HEK293T (cell line): ENCODE measurements around the gene FBXL7.

Experiments
- CTCF ChIA-PET: fragments of 350-600 bp; formaldehyde crosslinking; extraction: SDS; loops from one replicate; lab custom pipeline; 2021; ENCODE audit warnings: antibody characterized with exemption, inconsistent platforms; lab: Yijun Ruan, JAX
- POLR2A ChIA-PET: fragments of 350-600 bp; formaldehyde crosslinking; extraction: SDS; loops from one replicate; lab custom pipeline; 2020; ENCODE audit warnings: antibody characterized with exemption, inconsistent platforms; lab: Yijun Ruan, JAX
- DNase-seq: peaks from one replicate; pipeline ENCODE4 v3.0.0; 2012; ENCODE audit warnings: mixed read lengths; ENCODE audit errors: extremely low spot score
- ARNT ChIP-seq: fragments of 450-650 bp; IDR thresholded peaks from 2 replicates; pipeline ENCODE4 v1.6.1; 2017; ENCODE audit warnings: mild to moderate bottlenecking
- BHLHE40 ChIP-seq: fragments of 450-650 bp; IDR thresholded peaks from 2 replicates; pipeline ENCODE4 v1.6.1; 2016; ENCODE audit warnings: mild to moderate bottlenecking, moderate library complexity, borderline replicate concordance
- CTBP1 ChIP-seq: fragments of 450-650 bp; IDR thresholded peaks from 2 replicates; pipeline ENCODE4 v1.6.1; 2016; ENCODE audit warnings: borderline replicate concordance
- ELF4 ChIP-seq: fragments of 450-650 bp; IDR thresholded peaks from 2 replicates; pipeline ENCODE4 v1.6.1; 2017; ENCODE audit warnings: antibody characterized with exemption
- FOXA1 ChIP-seq: fragments of 450-650 bp; IDR thresholded peaks from 2 replicates; pipeline ENCODE4 v1.6.1; 2016; ENCODE audit warnings: mild to moderate bottlenecking
- FOXK2 ChIP-seq: fragments of 450-650 bp; IDR thresholded peaks from 2 replicates; pipeline ENCODE4 v1.6.1; 2016; ENCODE audit warnings: mild to moderate bottlenecking
- FOXM1 ChIP-seq: fragments of 450-650 bp; IDR thresholded peaks from 2 replicates; pipeline ENCODE4 v1.6.1; 2017; ENCODE audit warnings: mild to moderate bottlenecking, borderline replicate concordance
- HDGF ChIP-seq: fragments of 450-650 bp; IDR thresholded peaks from 2 replicates; pipeline ENCODE4 v1.6.1; 2017; ENCODE audit warnings: antibody characterized with exemption, borderline replicate concordance
- L3MBTL2 ChIP-seq: fragments of 450-650 bp; conservative IDR thresholded peaks from 2 replicates; pipeline ENCODE4 v1.6.1; 2016; ENCODE audit warnings: mild to moderate bottlenecking
- LEF1 ChIP-seq: fragments of 450-650 bp; IDR thresholded peaks from 2 replicates; pipeline ENCODE4 v1.6.1; 2017; ENCODE audit warnings: mild to moderate bottlenecking, borderline replicate concordance
- NFRKB ChIP-seq: fragments of 450-650 bp; IDR thresholded peaks from 2 replicates; pipeline ENCODE4 v1.6.1; 2016; ENCODE audit warnings: mild to moderate bottlenecking, moderate library complexity
- SP1 ChIP-seq: fragments of 450-650 bp; IDR thresholded peaks from 2 replicates; pipeline ENCODE4 v1.6.1; 2017
- SUZ12 ChIP-seq: fragments of 450-650 bp; IDR thresholded peaks from 2 replicates; pipeline ENCODE4 v1.6.1; 2016; ENCODE audit warnings: mild to moderate bottlenecking
- TARDBP ChIP-seq: fragments of 450-650 bp; IDR thresholded peaks from 2 replicates; pipeline ENCODE4 v1.6.1; 2016
- ZNF384 ChIP-seq: fragments of 450-650 bp; IDR thresholded peaks from 2 replicates; pipeline ENCODE4 v1.6.1; 2016
- TF ChIP-seq, protein P1 (sequence below): fragments of 450-650 bp; IDR thresholded peaks from 2 replicates; pipeline ENCODE4 v1.6.1; 2016

The FBXL7 gene

DNA sequence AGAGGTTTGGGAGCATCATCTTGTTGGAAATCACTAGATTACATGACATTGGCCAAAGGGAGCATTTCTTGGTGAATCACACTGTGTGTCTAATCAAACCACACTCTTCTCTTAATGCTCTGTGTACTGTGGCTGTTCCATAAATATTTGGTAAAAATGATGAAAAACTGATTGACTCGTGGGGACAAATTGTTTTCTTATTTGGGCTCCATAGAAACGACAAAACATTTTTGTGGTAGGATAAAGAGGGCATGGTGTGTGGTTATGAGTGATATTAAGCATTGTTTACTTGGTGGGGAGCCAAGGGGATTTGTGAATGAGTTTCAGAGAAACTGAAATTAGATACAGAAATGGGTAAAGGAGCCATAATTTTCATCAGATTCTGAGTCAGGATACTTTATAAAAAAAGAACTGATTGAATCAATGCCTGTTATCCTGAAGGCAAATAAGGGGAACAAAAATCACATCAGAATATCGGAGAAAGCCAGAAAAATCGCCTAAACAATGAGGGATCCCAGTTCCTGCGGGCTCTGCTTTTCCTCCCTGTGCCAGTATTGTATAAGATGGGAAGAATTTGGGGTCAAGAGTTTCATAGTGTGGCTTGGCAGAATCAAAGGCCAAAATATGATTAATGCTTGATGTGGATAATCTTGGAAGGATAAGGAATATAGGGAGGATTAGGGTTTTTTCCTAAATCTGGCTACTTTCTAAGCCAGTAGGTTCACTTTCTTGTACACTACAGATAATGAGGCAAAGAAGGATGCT lies 33.3 kb downstream of the FBXL7 start:
- TF ChIP-seq SP1 = no peak
- ChIA-PET POLR2A (no interaction called here), CTCF (no interaction called here)
- DNase-seq = no peak

DNA sequence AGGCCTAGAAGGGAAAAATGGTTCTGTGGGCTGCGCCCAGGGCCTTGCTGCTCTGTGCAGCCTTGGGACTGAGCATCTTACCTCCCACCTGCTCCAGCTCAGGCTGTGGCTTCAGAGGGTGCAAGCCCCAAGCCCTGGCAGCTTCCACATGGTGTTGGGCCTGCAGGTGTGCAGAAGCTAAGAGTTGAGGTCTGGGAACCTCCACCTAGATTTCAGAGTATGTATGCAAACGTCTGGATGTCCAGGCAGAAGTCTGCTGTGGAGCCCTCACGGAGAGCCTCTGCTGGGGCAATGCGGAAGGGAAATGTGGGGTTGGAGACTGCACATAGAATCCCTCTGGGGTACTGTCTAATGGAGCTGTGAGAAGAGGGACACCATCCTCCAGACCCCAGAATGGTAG lies 36.0 kb downstream of the FBXL7 start:
- no peak for TF ChIP-seq BHLHE40
- TF ChIP-seq, protein P1, sequence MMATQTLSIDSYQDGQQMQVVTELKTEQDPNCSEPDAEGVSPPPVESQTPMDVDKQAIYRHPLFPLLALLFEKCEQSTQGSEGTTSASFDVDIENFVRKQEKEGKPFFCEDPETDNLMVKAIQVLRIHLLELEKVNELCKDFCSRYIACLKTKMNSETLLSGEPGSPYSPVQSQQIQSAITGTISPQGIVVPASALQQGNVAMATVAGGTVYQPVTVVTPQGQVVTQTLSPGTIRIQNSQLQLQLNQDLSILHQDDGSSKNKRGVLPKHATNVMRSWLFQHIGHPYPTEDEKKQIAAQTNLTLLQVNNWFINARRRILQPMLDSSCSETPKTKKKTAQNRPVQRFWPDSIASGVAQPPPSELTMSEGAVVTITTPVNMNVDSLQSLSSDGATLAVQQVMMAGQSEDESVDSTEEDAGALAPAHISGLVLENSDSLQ = no peak
- TF ChIP-seq CTBP1 = no peak
- TF ChIP-seq FOXA1 = no peak
- no peak for TF ChIP-seq LEF1
- TF ChIP-seq FOXK2 = no peak
- no peak for TF ChIP-seq TARDBP
- no peak for TF ChIP-seq SP1
- no peak for TF ChIP-seq SUZ12
- TF ChIP-seq ARNT = no peak
- TF ChIP-seq ZNF384 = no peak
- no peak for TF ChIP-seq NFRKB
- TF ChIP-seq FOXM1 = no peak
- TF ChIP-seq HDGF = no peak
- ChIA-PET POLR2A (no interaction called here), CTCF (no interaction called here)
- DNase-seq = no peak

DNA sequence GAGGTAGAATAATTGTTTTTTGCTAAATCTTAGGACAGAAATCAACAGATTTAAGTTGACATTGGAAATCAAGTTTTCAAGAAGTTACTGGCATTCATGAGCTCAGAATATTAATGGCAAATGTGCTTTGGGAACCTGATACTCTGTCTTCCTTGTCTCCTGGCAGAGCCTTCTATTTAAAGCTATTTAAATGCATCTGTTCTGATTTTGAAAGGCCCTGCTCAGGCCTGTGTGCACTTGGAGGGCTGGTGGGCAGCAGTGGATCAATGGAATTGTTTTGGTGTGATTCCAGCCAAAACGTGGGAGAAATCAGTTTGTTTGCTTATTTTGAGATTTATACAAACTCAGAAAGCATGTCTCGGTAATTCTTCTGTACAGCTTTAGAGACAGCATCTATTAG lies 38.5 kb downstream of the FBXL7 start:
- no peak for DNase-seq
- POLR2A ChIA-PET = no interaction called here
- CTCF ChIA-PET = no interaction called here
- TF ChIP-seq SUZ12 (no peak), LEF1 (no peak), FOXK2 (no peak), BHLHE40 (no peak), CTBP1 (no peak), ELF4 (no peak), ARNT (no peak), FOXA1 (no peak), ZNF384 (no peak), L3MBTL2 (no peak), SP1 (no peak), TARDBP (no peak), HDGF (no peak)
- TF ChIP-seq, protein P1 = no peak

DNA sequence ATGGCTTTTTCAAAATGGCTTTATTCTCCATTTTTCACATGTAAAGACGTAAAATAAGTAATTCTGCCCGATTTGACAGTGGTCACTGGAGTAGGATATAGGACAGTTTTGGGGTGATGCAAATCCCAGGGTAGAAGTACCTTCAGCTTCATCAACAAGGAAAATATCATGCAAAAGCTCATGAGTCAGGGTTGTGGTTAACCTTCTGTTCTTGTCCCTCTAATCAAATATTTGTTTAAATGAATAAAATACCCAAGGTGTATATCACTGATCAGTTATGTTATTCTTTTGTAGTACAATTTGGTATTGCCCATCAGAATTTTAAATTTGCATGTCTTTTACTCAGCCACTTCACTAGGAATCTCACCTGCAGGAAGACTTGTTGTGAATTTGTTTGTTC lies 40.0 kb downstream of the FBXL7 start:
- DNase-seq = no peak
- TF ChIP-seq SUZ12 (no peak), SP1 (no peak), NFRKB (no peak), TARDBP (no peak), ARNT (no peak), BHLHE40 (no peak), ZNF384 (no peak), CTBP1 (no peak), FOXA1 (no peak), FOXM1 (no peak), FOXK2 (no peak), L3MBTL2 (no peak), HDGF (no peak), LEF1 (no peak), ELF4 (no peak)
- TF ChIP-seq, protein P1 = no peak

DNA sequence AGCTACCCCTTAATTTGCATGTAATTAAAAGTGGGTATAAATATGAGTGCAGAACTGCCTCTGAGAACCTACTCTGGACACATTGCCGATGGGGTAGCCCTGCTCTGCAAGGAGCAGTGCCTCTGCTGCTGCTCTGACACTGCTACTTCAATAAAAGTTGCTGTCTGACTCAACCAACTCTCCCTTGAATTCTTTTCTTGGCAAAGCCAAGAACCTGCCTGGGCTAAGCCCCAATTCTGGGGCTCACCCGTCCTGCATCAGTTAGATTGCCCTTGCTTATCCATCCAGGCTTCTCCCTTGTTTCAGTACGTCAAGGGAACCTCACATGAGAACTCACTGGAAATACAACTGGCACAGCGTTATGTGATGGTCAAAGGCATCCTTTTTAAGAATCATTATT lies 44.1 kb downstream of the FBXL7 start:
- CTCF ChIA-PET = no interaction called here
- TF ChIP-seq FOXM1 (no peak), FOXA1 (no peak), NFRKB (no peak), SP1 (no peak), FOXK2 (no peak), HDGF (no peak), TARDBP (no peak), ZNF384 (no peak), LEF1 (no peak), ELF4 (no peak), ARNT (no peak), L3MBTL2 (no peak), CTBP1 (no peak)
- TF ChIP-seq, protein P1 = no peak
- no peak for DNase-seq
- POLR2A ChIA-PET = no interaction called here

More for the DNA sequence above, 40.0 kb downstream of the FBXL7 start:
- POLR2A ChIA-PET = no interaction called here
- CTCF ChIA-PET = no interaction called here

DNA sequence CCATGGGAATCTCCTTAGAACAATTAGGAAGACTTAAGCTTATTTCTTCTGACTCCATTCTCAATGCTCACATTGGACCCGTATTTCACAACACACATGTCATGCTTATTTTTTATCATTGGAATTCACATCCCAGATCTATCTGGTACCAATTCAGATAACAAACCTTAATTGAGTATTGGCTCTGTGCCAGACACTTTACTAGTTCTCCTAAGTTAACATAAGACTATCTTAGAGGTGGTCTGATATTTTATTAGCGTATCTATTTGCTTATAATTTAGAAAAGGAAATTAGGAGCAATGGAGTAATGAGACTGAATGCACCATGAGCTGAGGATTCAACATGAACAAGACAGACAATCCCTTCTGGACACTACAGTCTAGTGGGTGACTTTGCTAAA lies 45.1 kb downstream of the FBXL7 start:
- TF ChIP-seq ARNT = no peak
- no peak for TF ChIP-seq FOXM1
- no peak for TF ChIP-seq SUZ12
- TF ChIP-seq BHLHE40 = no peak
- no peak for TF ChIP-seq L3MBTL2
- TF ChIP-seq TARDBP = no peak
- no peak for TF ChIP-seq FOXK2
- no peak for TF ChIP-seq HDGF
- TF ChIP-seq FOXA1 = no peak
- ChIA-PET POLR2A (no interaction called here), CTCF (no interaction called here)
- no peak for DNase-seq
